NCI-H2107 (cell line): ENCODE data around the gene FPGT.
"Not testable (repeated sequence)": the region's sequence is repeated elsewhere in the genome, so short reads cannot be mapped to it uniquely, and the experiment has no call there.

Experiments
- DNase-seq: peaks from one replicate; lab custom pipeline; 2025; lab: John Stamatoyannopoulos, UW

FPGT gene

GRCh38 chr1:74197657-74198552, at the start of gene FPGT, which contains the start of gene LRRIQ3:
Gene FPGT (plus strand): TSS chr1:74198242. CDS start chr1:74198279, 37 bp downstream.
Gene LRRIQ3 (minus strand): TSS chr1:74198176. CDS start chr1:74183684, 14,492 bp downstream.
- peak; percentile 96 for DNase-seq

GRCh38 chr1:74160046-74160445, 38.0 kb upstream of the FPGT start:
- DNase-seq, result no peak

- DNase-seq, result no peak
Observed at GRCh38 chr1:74161497-74161896, 36.5 kb upstream of the FPGT start.

- no peak for DNase-seq
Observed at GRCh38 chr1:74162333-74162732, 35.7 kb upstream of the FPGT start.

GRCh38 chr1:74174423-74174822, 23.6 kb upstream of the FPGT start:
- not testable (repeated sequence) for DNase-seq

GRCh38 chr1:74180490-74180889, 17.6 kb upstream of the FPGT start:
- DNase-seq, result no peak

GRCh38 chr1:74193908-74194307, 4.1 kb upstream of the FPGT start:
- no peak for DNase-seq

GRCh38 chr1:74195339-74195738, 2.7 kb upstream of the FPGT start:
- DNase-seq, result no peak

GRCh38 chr1:74197255-74197654, 787 bp upstream of the FPGT start:
- DNase-seq, result no peak

GRCh38 chr1:74199504-74199903, 1.5 kb downstream of the FPGT start:
- no peak for DNase-seq

GRCh38 chr1:74205266-74205665, 7.2 kb downstream of the FPGT start:
- DNase-seq, result no peak

- no peak for DNase-seq
Observed at GRCh38 chr1:74215229-74215628, 17.2 kb downstream of the FPGT start.

GRCh38 chr1:74222701-74223100, 24.7 kb downstream of the FPGT start:
- DNase-seq, result no peak

- DNase-seq, result no peak
Observed at GRCh38 chr1:74223453-74223852, 25.4 kb downstream of the FPGT start.

GRCh38 chr1:74235153-74235552, 37.1 kb downstream of the FPGT start, which contains the start of gene TNNI3K:
Gene TNNI3K (plus strand): TSS chr1:74235387. CDS start chr1:74235452, 65 bp downstream.
- DNase-seq, result no peak

GRCh38 chr1:74236440-74236839, 38.4 kb downstream of the FPGT start:
- DNase-seq, result no peak

- DNase-seq, result no peak
Observed at GRCh38 chr1:74237035-74237434, 39.0 kb downstream of the FPGT start.

GRCh38 chr1:74237787-74238186, 39.7 kb downstream of the FPGT start:
- no peak for DNase-seq

GRCh38 chr1:74245168-74245772, 47.2 kb downstream of the FPGT start:
- no peak for DNase-seq

- DNase-seq, result no peak
Observed at GRCh38 chr1:74246315-74246714, 48.3 kb downstream of the FPGT start.

GRCh38 chr1:74247881-74248528, 50.0 kb downstream of the FPGT start:
- no peak for DNase-seq

GRCh38 chr1:74253243-74253824, 55.3 kb downstream of the FPGT start:
- DNase-seq, result not testable (repeated sequence)
